Esophagus muscularis mucosa (tissue), 4 donors: ENCODE results near the gene SULT1A2. TPM values are rescaled to one million over a fixed set of nuclear protein-coding genes. Genes with fewer than 3 reads are reported as not detected.

Source experiments
- DNase-seq: peaks from one replicate; pipeline ENCODE4 v3.0.0-alpha.2; 2017; ENCODE audit errors: extremely low spot score
- H3K27ac ChIP-seq, 4 donors: fragments of 200-600 bp; sonication (generic); replicated peaks in 1 of 4; 1 replicate in 3 of 4; 2 replicates in 1 of 4; pipeline ENCODE4 v1.5.1; 2016 to 2019; ENCODE audit warnings: mild to moderate bottlenecking in 1 of 4
- H3K27me3 ChIP-seq, 4 donors: fragments of 200-600 bp; sonication (generic); one replicate each; pipeline versions ENCODE4 v1.5.1 to v1.6.0; 2016 to 2019
- H3K36me3 ChIP-seq, 4 donors: fragments of 200-600 bp; sonication (generic); one replicate each; pipeline ENCODE4 v1.5.1; 2016 to 2019
- H3K4me1 ChIP-seq, 4 donors: fragments of 200-600 bp; sonication (generic); one replicate each; pipeline ENCODE4 v1.5.1; 2016 to 2019
- H3K4me3 ChIP-seq, 4 donors: fragments of 200-600 bp; sonication (generic); 1 replicate in 2 of 4; 2 replicates in 2 of 4; pipeline ENCODE4 v1.5.1; 2016 to 2019; ENCODE audit warnings: mild to moderate bottlenecking in 4 of 4, moderate library complexity in 1 of 4
- H3K9me3 ChIP-seq, 4 donors: fragments of 200-600 bp; sonication (generic); 1 replicate in 3 of 4; 2 replicates in 1 of 4; pipeline ENCODE4 v1.5.1; 2016 to 2019
- EP300 ChIP-seq: sonication (generic); formaldehyde crosslinking; IDR thresholded peaks from one replicate; pipeline ENCODE4 v1.6.1; 2017; ENCODE audit warnings: antibody characterized with exemption
- POLR2A ChIP-seq: fragments of 450-650 bp; IDR thresholded peaks from one replicate; pipeline ENCODE4 v1.6.1; 2017; ENCODE audit warnings: antibody characterized with exemption, moderate library complexity, mild to moderate bottlenecking, low read depth
- POLR2AphosphoS5 ChIP-seq, 2 donors: sonication (generic); formaldehyde crosslinking; IDR thresholded peaks; one replicate each; pipeline ENCODE4 v1.6.1; 2017; ENCODE audit warnings: antibody characterized with exemption in 2 of 2
- WGBS: methylation state at CpG from one replicate; pipeline ENCODE4 v1.1.5; 2018; 5-methylcytosine and 5-hydroxymethylcytosine counted together
- intact Hi-C: fragments of 100-400 bp; cut with DNase I; formaldehyde crosslinking; loops from one replicate; pipeline ENCODE4 v1.15.1; 2023
- total RNA-seq, 4 donors: library from RNA; depleted of rRNA; stranded (reverse); fragments of >200 nt; gene quantifications; one replicate each; pipeline versions ENCODE4 v1.1.0 to v1.2.1, GENCODE V29; 2016
- TF ChIP-seq, protein P1 (sequence below), 3 experiments: fragments of 200-600 bp in 2 of 3; fragments of 450-650 bp in 1 of 3; sonication (generic) in 2 of 3; IDR thresholded peaks; one replicate each; pipeline ENCODE4 v1.5.1; 2017 to 2019; ENCODE audit warnings: antibody characterized with exemption in 3 of 3, mild to moderate bottlenecking in 2 of 3, moderate library complexity in 1 of 3

Gene SULT1A2
- total RNA-seq, 4 donors from 2014 or later, result 0.97 to 1.8 (median 1.3) TPM; not detected in 1

DNA sequence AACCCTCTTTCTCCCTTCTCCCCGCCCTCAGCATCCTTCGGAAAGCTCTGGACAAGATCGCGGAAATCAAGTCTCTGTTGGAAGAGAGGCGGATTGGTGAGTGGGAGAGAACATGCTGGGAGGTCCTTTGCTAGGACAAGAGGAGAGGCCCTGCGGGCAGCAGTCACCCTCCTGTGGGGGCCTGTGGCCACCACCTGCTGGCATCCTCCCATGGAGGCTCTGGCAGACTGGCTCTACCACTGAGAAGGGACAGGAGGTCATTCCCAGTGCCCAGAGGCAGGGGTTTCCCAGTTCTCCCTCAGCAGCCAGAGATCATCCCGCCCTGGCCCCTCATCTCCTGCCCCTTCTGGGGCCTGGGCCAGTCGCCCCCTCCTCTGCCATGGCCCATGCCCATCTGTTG lies 7.8 kb downstream of the SULT1A2 start:
- Histone ChIP-seq H3K4me3 (no peak overlapping the region), H3K27ac (no peak overlapping the region), H3K4me1 (no peaks in the 10 kb centered on the region), H3K27me3 (no peaks in the 10 kb centered on the region), H3K9me3 (no peaks in the 10 kb centered on the region), H3K36me3 (peaks cover 63 to 89% (median 81%) of the 10 kb centered on the region in 4 donors)
- TF ChIP-seq POLR2A, result no peak
- TF ChIP-seq, protein P1, sequence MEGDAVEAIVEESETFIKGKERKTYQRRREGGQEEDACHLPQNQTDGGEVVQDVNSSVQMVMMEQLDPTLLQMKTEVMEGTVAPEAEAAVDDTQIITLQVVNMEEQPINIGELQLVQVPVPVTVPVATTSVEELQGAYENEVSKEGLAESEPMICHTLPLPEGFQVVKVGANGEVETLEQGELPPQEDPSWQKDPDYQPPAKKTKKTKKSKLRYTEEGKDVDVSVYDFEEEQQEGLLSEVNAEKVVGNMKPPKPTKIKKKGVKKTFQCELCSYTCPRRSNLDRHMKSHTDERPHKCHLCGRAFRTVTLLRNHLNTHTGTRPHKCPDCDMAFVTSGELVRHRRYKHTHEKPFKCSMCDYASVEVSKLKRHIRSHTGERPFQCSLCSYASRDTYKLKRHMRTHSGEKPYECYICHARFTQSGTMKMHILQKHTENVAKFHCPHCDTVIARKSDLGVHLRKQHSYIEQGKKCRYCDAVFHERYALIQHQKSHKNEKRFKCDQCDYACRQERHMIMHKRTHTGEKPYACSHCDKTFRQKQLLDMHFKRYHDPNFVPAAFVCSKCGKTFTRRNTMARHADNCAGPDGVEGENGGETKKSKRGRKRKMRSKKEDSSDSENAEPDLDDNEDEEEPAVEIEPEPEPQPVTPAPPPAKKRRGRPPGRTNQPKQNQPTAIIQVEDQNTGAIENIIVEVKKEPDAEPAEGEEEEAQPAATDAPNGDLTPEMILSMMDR (IDR thresholded peaks at IDR 0.05), result no peak
- TF ChIP-seq POLR2AphosphoS5 (IDR thresholded peaks at IDR 0.05), result no peak
- TF ChIP-seq EP300, result no peak
- no peak for DNase-seq
- intact Hi-C loops, result no loop called here
- 97% methylated on average over 8 of the region's 8 CpGs for WGBS

DNA sequence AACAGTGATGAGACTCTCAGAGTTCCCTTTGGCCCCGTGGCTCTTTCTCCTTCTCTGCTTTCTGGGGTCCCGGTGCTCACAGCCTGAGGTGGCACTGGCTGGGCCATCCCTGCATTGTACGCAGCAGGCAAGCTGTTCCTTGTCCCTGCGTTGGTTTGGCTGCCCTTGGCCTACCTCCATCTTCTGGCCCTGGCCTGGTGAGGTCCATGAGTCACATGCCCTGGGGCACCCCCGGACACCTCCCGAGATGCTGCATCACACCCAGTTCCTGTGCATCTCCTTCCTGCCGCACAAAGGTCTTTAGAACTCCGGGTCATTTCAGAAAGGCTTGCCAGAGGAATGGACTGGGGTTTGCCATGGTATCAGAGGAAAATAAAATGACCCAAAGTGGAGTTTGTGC lies 9.5 kb downstream of the SULT1A2 start:
- Histone ChIP-seq H3K9me3 (no peaks in the 10 kb centered on the region), H3K36me3 (peaks cover 76 to 100% (median 95%) of the 10 kb centered on the region in 4 donors), H3K27me3 (no peaks in the 10 kb centered on the region), H3K27ac (no peak overlapping the region), H3K4me3 (no peak overlapping the region), H3K4me1 (no peaks in the 10 kb centered on the region)
- intact Hi-C loops, result no loop called here
- 84% methylated on average over 8 of the region's 8 CpGs for WGBS
- TF ChIP-seq POLR2AphosphoS5 (IDR thresholded peaks at IDR 0.05) (no peak), POLR2A (no peak), EP300 (no peak)
- TF ChIP-seq, protein P1 (IDR thresholded peaks at IDR 0.05), result no peak
- DNase-seq, result no peak

DNA sequence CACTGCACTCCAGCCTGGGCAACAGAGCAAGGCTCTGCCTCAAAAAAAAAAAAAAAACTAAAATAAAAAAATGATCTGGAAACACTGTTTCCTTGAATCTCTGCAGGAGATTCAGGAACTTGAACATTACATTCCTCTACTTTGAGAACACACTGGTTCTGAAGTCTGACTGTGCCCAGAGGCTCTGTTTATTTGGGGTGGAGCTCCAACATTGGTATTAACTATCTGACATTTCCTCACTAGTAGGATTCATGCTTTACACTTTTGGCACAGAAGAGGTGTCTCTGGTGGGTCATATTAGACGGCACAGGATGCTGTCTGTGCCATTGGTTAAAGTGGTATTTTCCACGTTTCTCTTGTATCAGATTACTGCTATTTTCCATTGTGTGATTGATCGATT lies 10.4 kb downstream of the SULT1A2 start:
- intact Hi-C loops, result no loop called here
- Histone ChIP-seq H3K4me3 (no peak overlapping the region), H3K27ac (no peak overlapping the region), H3K27me3 (no peaks in the 10 kb centered on the region), H3K4me1 (no peaks in the 10 kb centered on the region), H3K36me3 (peaks cover 81 to 100% (median 96%) of the 10 kb centered on the region in 4 donors), H3K9me3 (no peaks in the 10 kb centered on the region)
- DNase-seq, result no peak
- TF ChIP-seq POLR2A (no peak), POLR2AphosphoS5 (IDR thresholded peaks at IDR 0.05) (no peak), EP300 (no peak)
- TF ChIP-seq, protein P1 (IDR thresholded peaks at IDR 0.05), result no peak
- WGBS, result 85% methylated on average over 3 of the region's 3 CpGs

DNA sequence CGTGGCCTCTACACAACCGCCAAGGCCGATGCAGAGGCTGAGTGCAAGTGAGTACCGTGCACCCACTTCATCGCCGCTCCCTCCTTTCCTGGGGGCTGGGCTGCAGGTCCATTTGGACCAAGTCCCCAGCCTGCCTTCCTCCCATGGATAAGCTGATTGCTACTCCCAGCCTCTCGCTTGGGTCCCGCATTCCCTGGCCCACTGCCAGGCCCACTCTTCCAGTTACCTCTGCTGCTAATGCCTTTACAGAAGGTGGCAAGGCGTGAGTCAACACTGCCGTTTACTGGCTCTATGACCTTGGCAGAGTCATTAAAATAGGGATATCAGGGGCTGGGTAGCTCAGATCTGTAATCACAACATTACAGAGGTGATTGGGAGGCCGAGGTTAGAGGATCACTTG lies 11.2 kb downstream of the SULT1A2 start:
- Histone ChIP-seq H3K9me3 (no peaks in the 10 kb centered on the region), H3K36me3 (peaks cover 81 to 100% (median 96%) of the 10 kb centered on the region in 4 donors), H3K27me3 (no peaks in the 10 kb centered on the region), H3K4me3 (no peak overlapping the region), H3K4me1 (no peaks in the 10 kb centered on the region), H3K27ac (no peak overlapping the region)
- TF ChIP-seq EP300, result no peak
- no peak for TF ChIP-seq POLR2AphosphoS5 (IDR thresholded peaks at IDR 0.05)
- no peak for TF ChIP-seq POLR2A
- TF ChIP-seq, protein P1 (IDR thresholded peaks at IDR 0.05), result no peak
- intact Hi-C loops, result no loop called here
- 87% methylated on average over 11 of the region's 11 CpGs for WGBS
- DNase-seq, result no peak

DNA sequence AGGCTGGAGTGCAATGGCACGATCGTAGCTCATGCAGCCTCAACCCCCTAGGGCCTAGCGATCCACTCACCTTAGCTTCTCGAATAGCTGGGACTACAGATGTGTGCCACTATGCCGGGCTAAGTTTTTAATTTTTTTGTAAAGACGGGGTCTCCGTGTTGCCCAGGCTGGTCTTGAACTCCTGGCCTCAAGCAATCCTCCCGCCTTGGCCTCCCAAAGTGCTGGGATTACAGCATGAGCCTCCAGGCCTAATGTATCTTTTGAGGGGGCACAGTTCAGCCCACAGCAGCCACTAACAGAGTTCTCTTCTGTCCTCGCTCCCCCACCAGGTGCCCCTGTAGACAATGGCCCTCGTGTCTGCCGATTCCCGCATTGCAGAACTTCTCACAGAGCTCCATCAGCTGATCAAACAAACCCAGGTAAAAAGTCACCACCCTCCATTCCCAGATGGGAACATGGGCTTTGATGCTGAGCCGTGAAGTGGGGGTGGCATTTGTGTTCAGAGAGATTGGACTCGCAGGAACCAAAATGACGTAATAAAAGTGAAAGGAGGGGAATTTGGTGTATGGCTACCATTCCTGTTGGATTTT lies 16.0 kb downstream of the SULT1A2 start:
- H3K27me3 ChIP-seq, result no peaks in the 10 kb centered on the region
- no peak overlapping the region for H3K27ac ChIP-seq
- DNase-seq, result no peak
- H3K4me3 ChIP-seq, result no peak overlapping the region
- WGBS, result 97% methylated on average over 15 of the region's 15 CpGs
- no peaks in the 10 kb centered on the region for H3K9me3 ChIP-seq
- TF ChIP-seq, protein P1 (IDR thresholded peaks at IDR 0.05), result no peak
- TF ChIP-seq EP300 (no peak), POLR2AphosphoS5 (IDR thresholded peaks at IDR 0.05) (no peak), POLR2A (no peak)
- H3K36me3 ChIP-seq, result peaks cover 43 to 58% (median 51%) of the 10 kb centered on the region in 4 donors
- intact Hi-C loops, result no loop called here
- H3K4me1 ChIP-seq, result no peaks in the 10 kb centered on the region
